ENCODE results near the gene ZCCHC7.

- TF ChIP-seq CTCF (IDR thresholded peaks at IDR 0.05) = no peak
- TF ChIP-seq RCOR1 (IDR thresholded peaks at IDR 0.05; ENCODE audit: low read depth, low read length) = no peak
- TF ChIP-seq POLR2A (IDR thresholded peaks at IDR 0.05; ENCODE audit: low read length) = no peak
- TF ChIP-seq REST (IDR thresholded peaks at IDR 0.05) = no peak
Observed at GRCh38 chr9:37255944-37256862, 135.8 kb downstream of the ZCCHC7 start.
